ENCODE data around the gene LAPTM5.

Gene LAPTM5

DNA sequence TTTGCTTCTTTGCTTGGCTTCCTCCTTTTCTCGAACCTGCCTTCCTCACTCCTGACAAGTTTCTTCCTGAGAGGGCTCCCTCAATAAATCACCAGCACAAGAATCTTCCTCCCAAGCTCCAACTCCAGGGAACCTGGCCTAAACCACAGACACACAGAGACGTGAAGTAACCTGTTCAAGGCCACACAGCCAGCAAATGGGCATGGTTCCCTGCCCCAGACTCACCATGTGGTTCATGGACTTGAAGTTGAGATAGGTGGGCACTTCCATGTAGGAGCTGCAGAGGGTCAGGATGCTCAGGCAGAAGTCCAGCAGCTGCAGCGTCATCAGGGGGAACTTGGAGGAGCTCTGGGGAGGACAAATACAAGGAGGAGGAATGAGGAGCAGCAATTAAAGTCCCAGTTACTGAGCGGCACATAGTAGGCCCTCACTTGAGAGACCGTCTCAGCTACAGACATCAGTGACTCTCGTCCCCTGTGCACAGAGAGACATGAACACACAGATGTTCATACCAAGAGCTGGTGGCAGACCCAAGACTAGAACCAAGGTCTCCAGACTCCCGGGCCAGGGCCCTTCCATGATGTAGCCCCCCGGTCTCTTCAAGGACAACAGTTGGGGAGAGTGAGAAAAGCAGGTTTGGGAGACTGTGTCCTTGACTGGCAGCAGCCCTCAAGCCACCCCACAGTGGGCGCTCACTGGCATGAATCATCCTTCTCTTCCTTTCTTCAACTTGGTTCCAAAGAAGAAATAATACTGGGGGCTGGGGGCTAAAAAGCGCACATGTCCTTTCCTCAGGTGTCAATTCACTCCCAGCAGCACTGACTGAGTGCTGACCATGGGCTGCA is 18.6 kb downstream of the LAPTM5 start:
- POLR2A ChIA-PET = no interaction called here
- CTCF ChIA-PET = interaction anchor here (0.8 kb wide), 1 partner anchor 41 kb away, joined by 3 read pairs; no protein-coding TSS in a partner anchor
- no peak for DNase-seq (ENCODE audit: extremely low spot score)
- TF ChIP-seq ELF4 (IDR thresholded peaks at IDR 0.05) = no peak
- no peak for TF ChIP-seq PKNOX1 (IDR thresholded peaks at IDR 0.05)
- no peak for TF ChIP-seq FOXM1 (IDR thresholded peaks at IDR 0.05; ENCODE audit: borderline replicate concordance)
- TF ChIP-seq BHLHE40 (IDR thresholded peaks at IDR 0.05; ENCODE audit: borderline replicate concordance) = no peak
- no peak for TF ChIP-seq CTBP1 (IDR thresholded peaks at IDR 0.05; ENCODE audit: borderline replicate concordance)
- no peak for TF ChIP-seq NFRKB (IDR thresholded peaks at IDR 0.05)
- no peak for TF ChIP-seq LEF1 (IDR thresholded peaks at IDR 0.05; ENCODE audit: borderline replicate concordance)
- TF ChIP-seq ZNF384 (IDR thresholded peaks at IDR 0.05) = no peak

DNA sequence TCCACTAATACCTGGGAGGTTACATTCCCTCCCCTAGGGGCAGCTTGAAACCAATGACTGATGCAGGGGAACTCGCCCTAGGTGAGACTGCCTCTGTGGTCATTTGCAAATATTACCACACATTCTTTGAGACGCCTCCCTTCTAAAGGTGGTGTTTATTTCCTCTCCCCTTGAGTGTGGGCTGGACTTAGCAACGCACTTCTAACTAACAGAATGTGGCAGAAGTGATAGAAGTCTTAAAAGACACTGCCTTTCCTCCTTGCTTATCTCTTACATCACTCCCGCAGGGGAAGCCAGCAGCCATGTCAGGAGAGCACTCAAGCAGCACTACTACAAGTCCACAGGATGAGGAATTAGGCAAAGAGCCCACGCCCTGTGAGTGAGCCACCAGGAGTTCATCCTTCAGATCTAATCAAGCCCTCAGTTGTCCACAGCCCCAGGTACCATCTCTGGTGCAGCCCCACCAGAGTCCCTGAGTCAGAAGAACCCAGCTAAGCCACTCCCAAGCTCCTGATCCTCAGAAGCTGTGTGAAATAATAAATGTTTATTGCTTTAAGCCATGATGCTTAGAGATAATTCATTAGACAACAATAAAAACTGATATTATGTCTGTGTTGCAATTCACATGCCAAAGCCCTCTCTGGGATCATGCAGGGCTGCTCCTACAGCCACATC is 19.4 kb downstream of the LAPTM5 start:
- ChIA-PET CTCF (no interaction called here), POLR2A (no interaction called here)
- TF ChIP-seq PKNOX1 (IDR thresholded peaks at IDR 0.05) = no peak
- no peak for TF ChIP-seq CTBP1 (IDR thresholded peaks at IDR 0.05; ENCODE audit: borderline replicate concordance)
- no peak for TF ChIP-seq FOXA1 (IDR thresholded peaks at IDR 0.05)
- no peak for TF ChIP-seq NFRKB (IDR thresholded peaks at IDR 0.05)
- TF ChIP-seq BHLHE40 (IDR thresholded peaks at IDR 0.05; ENCODE audit: borderline replicate concordance) = no peak
- TF ChIP-seq TARDBP (IDR thresholded peaks at IDR 0.05) = no peak
- DNase-seq (ENCODE audit: extremely low spot score) = no peak

GRCh38 chr1:30737357-30738039 is 20.1 kb downstream of the LAPTM5 start:
- TF ChIP-seq LEF1 (IDR thresholded peaks at IDR 0.05; ENCODE audit: borderline replicate concordance) (no peak), ELF4 (IDR thresholded peaks at IDR 0.05) (no peak), FOXA1 (IDR thresholded peaks at IDR 0.05) (no peak)
- no peak for DNase-seq (ENCODE audit: extremely low spot score)
- ChIA-PET POLR2A (no interaction called here), CTCF (no interaction called here)

DNA sequence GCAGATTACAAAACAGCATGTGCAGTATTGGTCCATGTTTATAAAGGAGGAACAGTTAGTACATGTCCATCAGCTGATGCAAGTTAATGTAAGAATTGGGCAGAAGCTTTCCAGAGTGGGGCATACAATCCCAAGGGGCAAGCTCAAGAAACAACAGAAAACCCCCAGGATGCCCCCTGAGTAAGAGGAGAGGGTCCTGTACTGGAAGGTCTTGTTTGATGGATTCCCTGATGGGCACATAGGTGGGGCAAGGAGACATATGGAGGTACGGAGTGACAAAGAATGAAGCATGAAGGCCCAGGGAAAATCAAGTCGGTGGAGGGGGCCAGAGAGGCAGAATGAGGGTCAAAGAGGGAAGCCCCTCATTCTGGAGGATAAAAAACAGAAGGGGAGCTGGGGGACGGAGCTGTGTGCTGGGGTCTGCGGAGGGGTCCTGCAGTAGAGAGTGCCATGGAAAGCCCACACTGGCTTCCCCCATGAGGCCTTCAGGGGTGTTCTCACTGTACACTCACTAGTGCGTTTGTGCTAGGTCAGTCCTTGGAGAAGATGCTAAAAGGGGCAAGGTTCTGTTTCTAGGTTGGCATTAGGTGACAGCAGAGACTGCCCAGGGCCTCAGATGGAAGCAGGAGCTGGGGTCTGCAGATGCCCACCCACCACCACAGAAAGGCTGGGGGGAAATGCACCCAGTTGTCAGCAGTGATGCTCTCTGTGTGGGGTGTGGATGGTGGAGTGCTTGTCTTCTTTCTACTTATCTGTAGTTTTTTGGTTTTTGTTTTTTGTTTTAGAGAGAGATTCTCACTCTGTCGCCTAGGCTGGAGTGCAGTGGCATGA is 21.7 kb downstream of the LAPTM5 start:
- ChIA-PET CTCF (no interaction called here), POLR2A (no interaction called here)
- DNase-seq (ENCODE audit: extremely low spot score) = no peak
- TF ChIP-seq ARNT (IDR thresholded peaks at IDR 0.05) = no peak
- TF ChIP-seq FOXK2 (IDR thresholded peaks at IDR 0.05) = no peak
- no peak for TF ChIP-seq SUZ12 (IDR thresholded peaks at IDR 0.05)
- TF ChIP-seq L3MBTL2 (conservative IDR thresholded peaks at IDR 0.05) = no peak
- no peak for TF ChIP-seq HDGF (IDR thresholded peaks at IDR 0.05; ENCODE audit: borderline replicate concordance)
- TF ChIP-seq NFRKB (IDR thresholded peaks at IDR 0.05) = no peak
- TF ChIP-seq SP1 (IDR thresholded peaks at IDR 0.05) = no peak
- no peak for TF ChIP-seq BHLHE40 (IDR thresholded peaks at IDR 0.05; ENCODE audit: borderline replicate concordance)
- TF ChIP-seq ZNF384 (IDR thresholded peaks at IDR 0.05) = no peak
- TF ChIP-seq ELF4 (IDR thresholded peaks at IDR 0.05) = no peak

GRCh38 chr1:30735124-30735523 is 22.4 kb downstream of the LAPTM5 start:
- ChIA-PET CTCF (no interaction called here), POLR2A (no interaction called here)
- no peak for DNase-seq (ENCODE audit: extremely low spot score)

GRCh38 chr1:30734580-30734979 is 23.0 kb downstream of the LAPTM5 start:
- CTCF ChIA-PET = no interaction called here
- POLR2A ChIA-PET = no interaction called here
- DNase-seq (ENCODE audit: extremely low spot score) = no peak
- TF ChIP-seq SUZ12 (IDR thresholded peaks at IDR 0.05) (no peak), PKNOX1 (IDR thresholded peaks at IDR 0.05) (no peak), FOXM1 (IDR thresholded peaks at IDR 0.05; ENCODE audit: borderline replicate concordance) (no peak), FOXK2 (IDR thresholded peaks at IDR 0.05) (no peak), ZNF384 (IDR thresholded peaks at IDR 0.05) (no peak), LEF1 (IDR thresholded peaks at IDR 0.05; ENCODE audit: borderline replicate concordance) (no peak), NFRKB (IDR thresholded peaks at IDR 0.05) (no peak), CTBP1 (IDR thresholded peaks at IDR 0.05; ENCODE audit: borderline replicate concordance) (no peak), BHLHE40 (IDR thresholded peaks at IDR 0.05; ENCODE audit: borderline replicate concordance) (no peak), SP1 (IDR thresholded peaks at IDR 0.05) (no peak), L3MBTL2 (conservative IDR thresholded peaks at IDR 0.05) (no peak)

More at GRCh38 chr1:30735124-30735523, 22.4 kb downstream of the LAPTM5 start:
- TF ChIP-seq ARNT (IDR thresholded peaks at IDR 0.05) (no peak), BHLHE40 (IDR thresholded peaks at IDR 0.05; ENCODE audit: borderline replicate concordance) (no peak)

Data from HEK293T (cell line).